ENCODE data around the gene MCUR1. TPM values are rescaled to one million over a fixed set of nuclear protein-coding genes. Genes with fewer than 3 reads are reported as not detected.
A peak's percentile ranks its signal among the peaks of the same experiment; 100 is the strongest.

The MCUR1 gene
- total RNA-seq, 2 experiments from 2014 or later: 3.2 to 4.5 TPM

DNA sequence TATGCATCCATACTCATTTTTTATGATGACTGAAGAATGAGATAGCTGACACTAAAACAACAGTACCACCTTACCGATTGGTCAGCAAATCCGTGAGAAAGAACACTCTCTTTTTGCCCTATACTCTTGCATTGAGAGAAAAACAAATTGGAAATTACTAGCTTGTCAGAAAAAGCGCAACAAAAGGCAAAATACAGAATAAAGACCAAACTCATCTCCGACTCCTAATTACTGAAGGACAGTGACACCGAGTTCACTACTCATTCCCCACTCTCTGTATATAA, 2.1 kb downstream of the MCUR1 start:
- Mint-ChIP-seq H3K4me1 (ENCODE audit: low read depth) (peaks cover 44% of the 10 kb centered on the region), H3K36me3 (ENCODE audit: low read depth) (peaks cover 20% of the 10 kb centered on the region), H3K27me3 (no peaks in the 10 kb centered on the region), H3K4me3 (peak overlapping the region; percentile 90), H3K9me3 (no peaks in the 10 kb centered on the region), H3K27ac (no peak overlapping the region)
- no peaks in the 10 kb centered on the region for H3K27me3 ChIP-seq (ENCODE audit: control insufficient read depth in 1 of 2, insufficient read depth in 2 of 2, low read length in 2 of 2)
- no peak overlapping the region for H3K27ac ChIP-seq (ENCODE audit: low read depth in 1 of 2, low read length in 2 of 2)
- H3K4me1 ChIP-seq (ENCODE audit: insufficient read depth, low read length): peaks cover 18% of the 10 kb centered on the region
- H3K4me3 ChIP-seq (ENCODE audit: low read length): no peak overlapping the region
- DNase-seq (no peak), ATAC-seq (ENCODE audit: poor library complexity) (no peak)
- CTCF ChIA-PET: interaction anchor here (1.7 to 3.5 kb wide), 2 partner anchors 197 to 237 kb away, joined by 5 to 14 read pairs; partner anchors contain the start of genes NOL7 and SIRT5
- TF ChIP-seq, protein P1, sequence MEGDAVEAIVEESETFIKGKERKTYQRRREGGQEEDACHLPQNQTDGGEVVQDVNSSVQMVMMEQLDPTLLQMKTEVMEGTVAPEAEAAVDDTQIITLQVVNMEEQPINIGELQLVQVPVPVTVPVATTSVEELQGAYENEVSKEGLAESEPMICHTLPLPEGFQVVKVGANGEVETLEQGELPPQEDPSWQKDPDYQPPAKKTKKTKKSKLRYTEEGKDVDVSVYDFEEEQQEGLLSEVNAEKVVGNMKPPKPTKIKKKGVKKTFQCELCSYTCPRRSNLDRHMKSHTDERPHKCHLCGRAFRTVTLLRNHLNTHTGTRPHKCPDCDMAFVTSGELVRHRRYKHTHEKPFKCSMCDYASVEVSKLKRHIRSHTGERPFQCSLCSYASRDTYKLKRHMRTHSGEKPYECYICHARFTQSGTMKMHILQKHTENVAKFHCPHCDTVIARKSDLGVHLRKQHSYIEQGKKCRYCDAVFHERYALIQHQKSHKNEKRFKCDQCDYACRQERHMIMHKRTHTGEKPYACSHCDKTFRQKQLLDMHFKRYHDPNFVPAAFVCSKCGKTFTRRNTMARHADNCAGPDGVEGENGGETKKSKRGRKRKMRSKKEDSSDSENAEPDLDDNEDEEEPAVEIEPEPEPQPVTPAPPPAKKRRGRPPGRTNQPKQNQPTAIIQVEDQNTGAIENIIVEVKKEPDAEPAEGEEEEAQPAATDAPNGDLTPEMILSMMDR (IDR thresholded peaks at IDR 0.05): no peak
- no peaks in the 10 kb centered on the region for H3K36me3 ChIP-seq (ENCODE audit: insufficient read depth, low read length)
- intact Hi-C loops (cut with DNase I, micrococcal nuclease): loop anchor here in 1 of 2 experiments (5.0 to 10.0 kb wide), 5 partner anchors 100 to 1850 kb away; partner anchors contain the start of genes DTNBP1, HIVEP1 and RANBP9
- POLR2A ChIA-PET: no interaction called here
- H3K9me3 ChIP-seq (ENCODE audit: control insufficient read depth in 1 of 2, insufficient read depth in 1 of 2, low read length in 2 of 2): no peaks in the 10 kb centered on the region

DNA sequence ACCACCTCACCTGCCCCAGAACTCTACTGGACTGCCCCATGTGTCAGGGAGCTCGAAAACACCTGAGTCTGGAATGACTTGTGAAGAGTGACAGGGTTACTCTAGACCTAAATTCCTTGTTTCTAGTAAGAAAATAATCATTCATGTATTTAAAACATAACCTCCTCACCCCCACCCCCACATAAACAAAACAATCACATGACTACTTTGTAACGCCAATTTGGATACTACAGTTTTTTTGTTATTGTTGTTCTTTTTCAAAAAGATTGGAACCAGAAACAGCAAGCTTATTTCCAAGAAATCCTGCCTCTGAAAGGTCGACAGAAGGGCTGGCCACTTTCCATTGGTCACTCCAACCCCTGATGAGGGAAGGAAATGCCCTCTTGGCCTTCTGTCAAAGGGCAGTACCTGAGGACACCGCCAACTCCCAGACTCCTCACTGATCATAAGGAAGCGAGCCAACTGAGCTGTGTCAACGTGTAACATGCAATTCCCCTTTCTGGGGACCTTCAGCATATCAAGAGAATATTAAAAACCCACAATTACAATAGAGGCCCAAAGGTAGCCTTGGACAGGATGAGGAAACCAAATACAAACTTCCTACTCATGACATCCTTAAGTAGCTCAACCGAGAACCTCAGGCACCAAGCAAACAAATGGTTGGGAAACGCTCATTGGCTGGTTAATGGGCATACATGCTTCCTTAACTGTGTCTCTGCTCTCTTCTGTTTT, 2.6 kb downstream of the MCUR1 start:
- peak in 1 of 14 experiments; percentile 3 for DNase-seq
- H3K36me3 ChIP-seq (ENCODE audit: insufficient read depth, low read length): peaks cover 2% of the 10 kb centered on the region
- no peak overlapping the region for H3K27ac ChIP-seq (ENCODE audit: low read depth in 1 of 2, low read length in 2 of 2)
- peak overlapping the region; percentile 90 for H3K4me3 Mint-ChIP-seq
- H3K36me3 Mint-ChIP-seq (ENCODE audit: low read depth): peaks cover 25% of the 10 kb centered on the region
- H3K4me3 ChIP-seq (ENCODE audit: low read length): no peak overlapping the region
- H3K4me1 ChIP-seq (ENCODE audit: insufficient read depth, low read length): peaks cover 18% of the 10 kb centered on the region
- TF ChIP-seq, protein P1 (IDR thresholded peaks at IDR 0.05): no peak
- intact Hi-C loops (cut with DNase I, micrococcal nuclease): loop anchor here in 1 of 2 experiments (5.0 to 10.0 kb wide), 5 partner anchors 99 to 1851 kb away; partner anchors contain the start of genes DTNBP1, HIVEP1 and RANBP9
- H3K27ac Mint-ChIP-seq: no peak overlapping the region
- no peaks in the 10 kb centered on the region for H3K9me3 Mint-ChIP-seq
- ATAC-seq (ENCODE audit: poor library complexity): no peak
- no peaks in the 10 kb centered on the region for H3K9me3 ChIP-seq (ENCODE audit: control insufficient read depth in 1 of 2, insufficient read depth in 1 of 2, low read length in 2 of 2)
- ChIA-PET POLR2A (interaction anchor here (0.7 kb wide), 1 partner anchor 100 kb away, joined by 4 read pairs; the partner anchor contains the start of gene RANBP9), CTCF (interaction anchor here (1.7 to 3.5 kb wide), 2 partner anchors 196 to 237 kb away, joined by 5 to 14 read pairs; partner anchors contain the start of genes NOL7 and SIRT5)
- no peaks in the 10 kb centered on the region for H3K27me3 Mint-ChIP-seq
- peaks cover 44% of the 10 kb centered on the region for H3K4me1 Mint-ChIP-seq (ENCODE audit: low read depth)
- no peaks in the 10 kb centered on the region for H3K27me3 ChIP-seq (ENCODE audit: control insufficient read depth in 1 of 2, insufficient read depth in 2 of 2, low read length in 2 of 2)

DNA sequence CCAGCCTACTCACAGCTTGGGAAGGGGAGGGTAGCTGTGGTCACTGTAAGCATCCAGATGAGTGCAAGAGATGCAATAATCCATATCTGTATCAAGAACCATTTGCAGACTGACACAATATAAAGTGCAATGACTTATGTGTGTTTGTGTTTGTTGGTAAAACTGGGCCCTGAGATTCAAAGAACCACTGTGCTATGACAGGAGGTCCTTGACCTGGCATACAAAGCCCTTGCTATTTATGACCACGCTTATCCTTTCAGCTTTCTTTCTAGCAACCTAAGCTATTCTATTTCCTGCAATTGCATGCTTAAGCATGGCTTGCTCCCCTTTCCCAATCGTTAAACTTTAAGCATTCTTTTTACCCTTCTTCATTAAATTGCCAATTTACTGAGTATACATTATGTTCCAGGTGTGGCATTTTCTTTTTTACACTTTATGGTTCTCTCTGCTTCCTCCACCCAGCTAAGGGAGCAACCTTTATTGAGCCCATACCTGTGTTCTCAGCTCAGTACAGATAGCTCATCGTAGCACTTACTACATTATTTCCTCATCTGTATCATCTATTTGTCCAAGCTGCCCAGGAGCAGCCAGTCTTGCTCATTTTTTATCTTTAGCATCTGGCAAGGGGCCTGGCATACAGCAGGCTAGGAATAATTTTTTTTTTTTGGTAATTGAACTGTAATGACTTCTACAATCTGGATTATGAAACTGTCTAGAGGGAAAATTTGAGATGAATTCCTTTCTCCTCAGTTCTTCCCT, 3.5 kb downstream of the MCUR1 start:
- H3K4me3 Mint-ChIP-seq: no peak overlapping the region
- DNase-seq (no peak), ATAC-seq (ENCODE audit: poor library complexity) (no peak)
- CTCF ChIA-PET: interaction anchor here (0.6 to 1.7 kb wide), 3 partner anchors 195 to 1784 kb away, joined by 4 to 5 read pairs (median 4); partner anchors contain the start of gene NOL7
- peaks cover 6% of the 10 kb centered on the region for H3K36me3 ChIP-seq (ENCODE audit: insufficient read depth, low read length)
- H3K36me3 Mint-ChIP-seq (ENCODE audit: low read depth): peaks cover 32% of the 10 kb centered on the region
- H3K4me1 ChIP-seq (ENCODE audit: insufficient read depth, low read length): peaks cover 18% of the 10 kb centered on the region
- TF ChIP-seq, protein P1 (IDR thresholded peaks at IDR 0.05): no peak
- intact Hi-C loops (cut with DNase I, micrococcal nuclease): loop anchor here in 1 of 2 experiments (5.0 to 10.0 kb wide), 5 partner anchors 99 to 1851 kb away; partner anchors contain the start of genes DTNBP1, HIVEP1 and RANBP9
- no peaks in the 10 kb centered on the region for H3K9me3 Mint-ChIP-seq
- no peak overlapping the region for H3K4me3 ChIP-seq (ENCODE audit: low read length)
- H3K27me3 ChIP-seq (ENCODE audit: control insufficient read depth in 1 of 2, insufficient read depth in 2 of 2, low read length in 2 of 2): no peaks in the 10 kb centered on the region
- no peaks in the 10 kb centered on the region for H3K27me3 Mint-ChIP-seq
- POLR2A ChIA-PET: interaction anchor here (0.7 kb wide), 1 partner anchor 99 kb away, joined by 4 read pairs; the partner anchor contains the start of gene RANBP9
- no peak overlapping the region for H3K27ac Mint-ChIP-seq
- H3K4me1 Mint-ChIP-seq (ENCODE audit: low read depth): peaks cover 44% of the 10 kb centered on the region
- no peaks in the 10 kb centered on the region for H3K9me3 ChIP-seq (ENCODE audit: control insufficient read depth in 1 of 2, insufficient read depth in 1 of 2, low read length in 2 of 2)
- no peak overlapping the region for H3K27ac ChIP-seq (ENCODE audit: low read depth in 1 of 2, low read length in 2 of 2)

Data from CD4-positive, alpha-beta T cell (primary cell).